K562 (cell line): ENCODE results near the gene TIMM10. TPM values are rescaled to one million over a fixed set of nuclear protein-coding genes. Genes with fewer than 3 reads are reported as not detected.
A peak's percentile ranks its signal among the peaks of the same experiment; 100 is the strongest.

Source experiments
- CBX8 ChIP-seq: fragments of 200-600 bp; sonication (generic); IDR thresholded peaks from 2 replicates; pipeline ENCODE4 v1.6.1; 2012; ENCODE audit warnings: borderline replicate concordance, mixed run types, low read depth, mild to moderate bottlenecking, moderate library complexity, mixed read lengths, low read length, control low read depth, inconsistent platforms; ENCODE audit not compliant: poor library complexity, severe bottlenecking; ENCODE audit errors: extremely low read depth
- FOXK2 ChIP-seq, 2 experiments: fragments of 450-650 bp; IDR thresholded peaks in 1 of 2; conservative IDR thresholded peaks in 1 of 2; 2 replicates each; pipeline ENCODE4 v1.6.1; 2016; ENCODE audit warnings: low read depth in 2 of 2, mild to moderate bottlenecking in 1 of 2
- GABPA ChIP-seq: fragments of 200-800 bp; sonication (Bioruptor generic); conservative IDR thresholded peaks from 2 replicates; pipeline ENCODE4 v1.6.1; 2016; ENCODE audit warnings: low read depth, missing genetic modification characterization, missing compliant biosample characterization
- GTF2A2 ChIP-seq: IDR thresholded peaks from 2 replicates; pipeline ENCODE4 v1.6.1; 2016; ENCODE audit warnings: mild to moderate bottlenecking, missing genetic modification characterization, missing compliant biosample characterization
- HMG20B ChIP-seq: fragments of 250-450 bp; sonication (Bioruptor Pico); IDR thresholded peaks from 2 replicates; pipeline ENCODE4 v1.5.0; 2021; ENCODE audit warnings: mild to moderate bottlenecking
- MECOM ChIP-seq: fragments of 250-450 bp; sonication (Bioruptor Pico); IDR thresholded peaks from 2 replicates; pipeline ENCODE4 v1.8.0; 2022; ENCODE audit warnings: inconsistent platforms
- MED1 ChIP-seq: sonication (generic); formaldehyde crosslinking; IDR thresholded peaks from 2 replicates; pipeline ENCODE4 v1.8.1; 2023; ENCODE audit warnings: missing genetic modification reagents, borderline replicate concordance
- MITF ChIP-seq: IDR thresholded peaks from 2 replicates; pipeline ENCODE4 v1.6.1; 2014; ENCODE audit warnings: antibody characterized with exemption
- NFIC ChIP-seq: fragments of 450-650 bp; IDR thresholded peaks from 2 replicates; pipeline ENCODE4 v1.6.1; 2017; ENCODE audit warnings: mild to moderate bottlenecking, inconsistent platforms
- PHB2 ChIP-seq: fragments of 450-650 bp; IDR thresholded peaks from 2 replicates; pipeline ENCODE4 v1.6.1; 2017; ENCODE audit warnings: low read depth
- RAD51 ChIP-seq: fragments of 450-650 bp; IDR thresholded peaks from 2 replicates; pipeline ENCODE4 v1.7.1; 2016; ENCODE audit warnings: low read depth, mild to moderate bottlenecking, borderline replicate concordance
- SETDB1 ChIP-seq: IDR thresholded peaks from one replicate; pipeline ENCODE4 v1.6.1; 2012; ENCODE audit warnings: low read length, control low read depth, inconsistent platforms
- SP1 ChIP-seq: sonication (generic); formaldehyde crosslinking; IDR thresholded peaks from 2 replicates; pipeline ENCODE4 v1.8.1; 2022; ENCODE audit warnings: mild to moderate bottlenecking, missing genetic modification reagents
- YBX1 ChIP-seq: fragments of 450-650 bp; IDR thresholded peaks from 2 replicates; pipeline ENCODE4 v1.7.1; 2016; ENCODE audit warnings: mild to moderate bottlenecking
- ZNF165 ChIP-seq: fragments of 250-450 bp; sonication (Bioruptor Pico); IDR thresholded peaks from 2 replicates; pipeline ENCODE4 v1.4.0; 2020; ENCODE audit warnings: borderline replicate concordance
- ZNF277 ChIP-seq: fragments of 250-450 bp; sonication (Bioruptor Pico); IDR thresholded peaks from 2 replicates; pipeline ENCODE4 v1.8.0; 2022; ENCODE audit warnings: inconsistent platforms, mild to moderate bottlenecking, moderate library complexity, borderline replicate concordance
- polyA plus RNA-seq, 8 experiments: library from polyadenylated mRNA; depleted of rRNA in 4 of 8; stranded (reverse) in 5 of 8; unstranded in 3 of 8; fragments of >200 nt; fragmentation: Nextera tagmentation in 2 of 8; fragmentation: Illumina TruSeq in 1 of 8; extraction: Ambion mirVana in 2 of 8; extraction: Trizol in 1 of 8; gene quantifications; 2 replicates each; pipeline versions ENCODE4 v1.2.1 to v1.2.3, GENCODE V29; 2011 to 2014; ENCODE audit warnings: inconsistent platforms in 1 of 8, missing spikeins in 1 of 8
- total RNA-seq, 7 experiments: library from RNA; depleted of rRNA in 6 of 7; stranded (reverse); fragments of >200 nt in 6 of 7; fragmentation: Illumina TruSeq in 2 of 7; extraction: Trizol in 2 of 7; gene quantifications; 2 replicates each; pipeline versions ENCODE4 v1.2.1 to v1.2.3, GENCODE V29; 2011 to 2021; ENCODE audit warnings: low replicate concordance in 1 of 7
- TF ChIP-seq, protein P1 (sequence below): fragments of 450-650 bp; formaldehyde crosslinking; IDR thresholded peaks from 2 replicates; pipeline ENCODE4 v1.4.0; 2022; ENCODE audit warnings: missing genetic modification characterization
- TF ChIP-seq, protein P2 (sequence below), 2 experiments: fragments of 150-350 bp in 1 of 2; IDR thresholded peaks; 2 replicates each; pipeline ENCODE4 v1.6.1; 2012 to 2016; ENCODE audit warnings: low read depth in 2 of 2, low read length in 2 of 2, mild to moderate bottlenecking in 1 of 2, moderate library complexity in 1 of 2

The TIMM10 gene
- total and polyA plus RNA-seq, 9 of the 15 experiments (the other 6 are each of a cell fraction or from before 2014, with no cell fraction given): 109 to 553 (median 172) TPM

DNA sequence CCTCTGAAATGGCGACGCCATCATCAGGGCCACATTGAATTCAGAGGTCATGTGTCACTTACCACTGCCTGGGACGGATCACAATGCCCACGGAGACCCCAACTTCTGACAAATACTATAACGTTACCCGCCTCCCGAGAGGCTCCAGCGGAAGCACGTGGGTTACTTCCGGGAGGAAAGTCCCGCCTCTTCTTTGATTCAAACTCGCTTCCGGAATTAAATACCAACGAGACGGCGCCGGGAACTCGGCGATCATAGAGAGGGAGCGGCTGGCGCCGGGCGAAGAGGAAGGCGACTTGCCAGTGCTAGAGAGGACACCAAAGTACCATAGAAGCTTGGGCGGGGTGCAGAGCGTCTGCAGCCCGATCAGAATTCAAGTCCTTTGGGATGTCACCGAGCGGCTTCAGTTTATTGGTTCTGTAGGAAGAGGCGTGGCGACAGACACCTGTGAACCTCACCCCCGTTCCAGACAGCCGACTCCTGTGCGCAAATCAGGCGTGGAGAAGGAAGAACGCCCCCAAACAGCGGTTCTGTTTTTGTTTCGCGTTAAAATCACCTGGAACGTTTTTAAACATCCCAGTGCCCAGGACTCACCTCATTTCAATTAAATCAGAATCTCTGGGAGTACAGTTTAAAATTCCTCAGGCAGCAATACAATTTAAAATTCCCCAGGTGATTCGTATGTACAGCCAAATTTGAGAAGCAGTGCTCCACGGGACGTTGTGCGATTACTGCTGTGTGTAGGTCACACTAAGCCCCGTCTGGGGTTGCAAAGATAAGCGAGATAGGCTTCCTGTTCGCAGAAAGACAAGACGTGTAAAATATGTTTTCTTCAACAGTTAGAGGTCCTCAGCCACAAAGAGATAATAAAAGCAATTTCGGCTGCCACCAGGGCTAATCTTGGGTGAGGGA lies at the start of gene TIMM10 (continued):
- TF ChIP-seq PHB2 (no peak), MED1 (no peak), GABPA (tag) (peak; percentile 96), ZNF277 (CRISPR knock-in tag) (no peak), MITF (peak; percentile 62; the same call in 1 of the 2 replicates), CBX8 (no peak), RAD51 (peak; percentile 57; the same call in 1 of the 2 replicates), MECOM (CRISPR knock-in tag) (no peak), GTF2A2 (tag) (no peak), HMG20B (CRISPR knock-in tag) (no peak), YBX1 (no peak), SP1 (CRISPR knock-in tag) (no peak; the same call in none of the 2 replicates), SETDB1 (no peak), NFIC (peak; percentile 81), ZNF165 (CRISPR knock-in tag) (no peak), FOXK2 (conservative IDR thresholded peaks at IDR 0.05 in 1 of 2, IDR thresholded peaks at IDR 0.05 in 1 of 2; ENCODE audit: low read depth in 2 of 2) (0 out of 4 replicates have a peak, but pooled peaks have one; percentile 13 to 26)
- TF ChIP-seq, protein P1, sequence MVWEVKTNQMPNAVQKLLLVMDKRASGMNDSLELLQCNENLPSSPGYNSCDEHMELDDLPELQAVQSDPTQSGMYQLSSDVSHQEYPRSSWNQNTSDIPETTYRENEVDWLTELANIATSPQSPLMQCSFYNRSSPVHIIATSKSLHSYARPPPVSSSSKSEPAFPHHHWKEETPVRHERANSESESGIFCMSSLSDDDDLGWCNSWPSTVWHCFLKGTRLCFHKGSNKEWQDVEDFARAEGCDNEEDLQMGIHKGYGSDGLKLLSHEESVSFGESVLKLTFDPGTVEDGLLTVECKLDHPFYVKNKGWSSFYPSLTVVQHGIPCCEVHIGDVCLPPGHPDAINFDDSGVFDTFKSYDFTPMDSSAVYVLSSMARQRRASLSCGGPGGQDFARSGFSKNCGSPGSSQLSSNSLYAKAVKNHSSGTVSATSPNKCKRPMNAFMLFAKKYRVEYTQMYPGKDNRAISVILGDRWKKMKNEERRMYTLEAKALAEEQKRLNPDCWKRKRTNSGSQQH (CRISPR knock-in tag): no peak
- TF ChIP-seq, protein P2, sequence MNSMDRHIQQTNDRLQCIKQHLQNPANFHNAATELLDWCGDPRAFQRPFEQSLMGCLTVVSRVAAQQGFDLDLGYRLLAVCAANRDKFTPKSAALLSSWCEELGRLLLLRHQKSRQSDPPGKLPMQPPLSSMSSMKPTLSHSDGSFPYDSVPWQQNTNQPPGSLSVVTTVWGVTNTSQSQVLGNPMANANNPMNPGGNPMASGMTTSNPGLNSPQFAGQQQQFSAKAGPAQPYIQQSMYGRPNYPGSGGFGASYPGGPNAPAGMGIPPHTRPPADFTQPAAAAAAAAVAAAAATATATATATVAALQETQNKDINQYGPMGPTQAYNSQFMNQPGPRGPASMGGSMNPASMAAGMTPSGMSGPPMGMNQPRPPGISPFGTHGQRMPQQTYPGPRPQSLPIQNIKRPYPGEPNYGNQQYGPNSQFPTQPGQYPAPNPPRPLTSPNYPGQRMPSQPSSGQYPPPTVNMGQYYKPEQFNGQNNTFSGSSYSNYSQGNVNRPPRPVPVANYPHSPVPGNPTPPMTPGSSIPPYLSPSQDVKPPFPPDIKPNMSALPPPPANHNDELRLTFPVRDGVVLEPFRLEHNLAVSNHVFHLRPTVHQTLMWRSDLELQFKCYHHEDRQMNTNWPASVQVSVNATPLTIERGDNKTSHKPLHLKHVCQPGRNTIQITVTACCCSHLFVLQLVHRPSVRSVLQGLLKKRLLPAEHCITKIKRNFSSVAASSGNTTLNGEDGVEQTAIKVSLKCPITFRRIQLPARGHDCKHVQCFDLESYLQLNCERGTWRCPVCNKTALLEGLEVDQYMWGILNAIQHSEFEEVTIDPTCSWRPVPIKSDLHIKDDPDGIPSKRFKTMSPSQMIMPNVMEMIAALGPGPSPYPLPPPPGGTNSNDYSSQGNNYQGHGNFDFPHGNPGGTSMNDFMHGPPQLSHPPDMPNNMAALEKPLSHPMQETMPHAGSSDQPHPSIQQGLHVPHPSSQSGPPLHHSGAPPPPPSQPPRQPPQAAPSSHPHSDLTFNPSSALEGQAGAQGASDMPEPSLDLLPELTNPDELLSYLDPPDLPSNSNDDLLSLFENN (IDR thresholded peaks at IDR 0.05; ENCODE audit: low read depth in 2 of 2, low read length in 2 of 2): peak in 1 of 2 experiments; percentile 78; a peak in 2 of 4 replicates
